ENCODE measurements around the gene MYH8. TPM values are rescaled to one million over a fixed set of nuclear protein-coding genes. Genes with fewer than 3 reads are reported as not detected.

MYH8 gene
- total RNA-seq, 1 donor from 2014 or later: not detected

GRCh38 chr17:10344816-10345215 is 76.9 kb downstream of the MYH8 start:
- Mint-ChIP-seq H3K4me3 (no peak overlapping the region), H3K27ac (ENCODE audit: unreplicated experiment) (no peak overlapping the region), H3K4me1 (no peaks in the 10 kb centered on the region), H3K27me3 (ENCODE audit: low read depth) (no peaks in the 10 kb centered on the region), H3K9me3 (peaks cover 4% of the 10 kb centered on the region), H3K36me3 (ENCODE audit: low read depth) (no peaks in the 10 kb centered on the region)
- no peak for DNase-seq (ENCODE audit: low read depth, low spot score)
- TF ChIP-seq CTCF (conservative IDR thresholded peaks at IDR 0.05): no peak

Other genes with a start within 250 kb of the MYH8 start
- gene GAS7, start 223.3 kb downstream of the MYH8 start, total RNA-seq: 72.7 and 84.8 TPM in 2 replicates
- gene MYH13, start 48.9 kb downstream of the MYH8 start, total RNA-seq: not detected in 2 replicates
- gene MYH4, start 47.6 kb upstream of the MYH8 start, total RNA-seq: not detected in 2 replicates
- not detected in 2 replicates for gene MYH1, start 96.6 kb upstream of the MYH8 start, total RNA-seq
- gene MYH2, start 127.7 kb upstream of the MYH8 start, total RNA-seq: 0.05 and 0.37 TPM in 2 replicates
- gene MYH3, start 235.4 kb upstream of the MYH8 start, total RNA-seq: 3.6 and 3.8 TPM in 2 replicates